Jurkat, Clone E6-1 (cell line): Measurements from ENCODE around the gene GCC2. TPM values are rescaled to one million over a fixed set of nuclear protein-coding genes. Genes with fewer than 3 reads are reported as not detected.
A peak's percentile ranks its signal among the peaks of the same experiment; 100 is the strongest.

Source experiments
- DNase-seq: peaks from one replicate; pipeline ENCODE4 v3.0.0-alpha.2; 2011; ENCODE audit warnings: low read depth, low spot score
- H3K4me3 ChIP-seq: 2 replicates; pipeline ENCODE4 v1.5.1; 2011; ENCODE audit warnings: mild to moderate bottlenecking, low read length, control low read depth, moderate library complexity
- polyA plus RNA-seq: library from polyadenylated mRNA; unstranded; fragments of >200 nt; gene quantifications from one replicate; pipeline ENCODE4 v1.2.1, GENCODE V29; 2012; ENCODE audit warnings: missing spikeins; ENCODE audit not compliant: insufficient read length, insufficient read depth

The GCC2 gene, protein sequence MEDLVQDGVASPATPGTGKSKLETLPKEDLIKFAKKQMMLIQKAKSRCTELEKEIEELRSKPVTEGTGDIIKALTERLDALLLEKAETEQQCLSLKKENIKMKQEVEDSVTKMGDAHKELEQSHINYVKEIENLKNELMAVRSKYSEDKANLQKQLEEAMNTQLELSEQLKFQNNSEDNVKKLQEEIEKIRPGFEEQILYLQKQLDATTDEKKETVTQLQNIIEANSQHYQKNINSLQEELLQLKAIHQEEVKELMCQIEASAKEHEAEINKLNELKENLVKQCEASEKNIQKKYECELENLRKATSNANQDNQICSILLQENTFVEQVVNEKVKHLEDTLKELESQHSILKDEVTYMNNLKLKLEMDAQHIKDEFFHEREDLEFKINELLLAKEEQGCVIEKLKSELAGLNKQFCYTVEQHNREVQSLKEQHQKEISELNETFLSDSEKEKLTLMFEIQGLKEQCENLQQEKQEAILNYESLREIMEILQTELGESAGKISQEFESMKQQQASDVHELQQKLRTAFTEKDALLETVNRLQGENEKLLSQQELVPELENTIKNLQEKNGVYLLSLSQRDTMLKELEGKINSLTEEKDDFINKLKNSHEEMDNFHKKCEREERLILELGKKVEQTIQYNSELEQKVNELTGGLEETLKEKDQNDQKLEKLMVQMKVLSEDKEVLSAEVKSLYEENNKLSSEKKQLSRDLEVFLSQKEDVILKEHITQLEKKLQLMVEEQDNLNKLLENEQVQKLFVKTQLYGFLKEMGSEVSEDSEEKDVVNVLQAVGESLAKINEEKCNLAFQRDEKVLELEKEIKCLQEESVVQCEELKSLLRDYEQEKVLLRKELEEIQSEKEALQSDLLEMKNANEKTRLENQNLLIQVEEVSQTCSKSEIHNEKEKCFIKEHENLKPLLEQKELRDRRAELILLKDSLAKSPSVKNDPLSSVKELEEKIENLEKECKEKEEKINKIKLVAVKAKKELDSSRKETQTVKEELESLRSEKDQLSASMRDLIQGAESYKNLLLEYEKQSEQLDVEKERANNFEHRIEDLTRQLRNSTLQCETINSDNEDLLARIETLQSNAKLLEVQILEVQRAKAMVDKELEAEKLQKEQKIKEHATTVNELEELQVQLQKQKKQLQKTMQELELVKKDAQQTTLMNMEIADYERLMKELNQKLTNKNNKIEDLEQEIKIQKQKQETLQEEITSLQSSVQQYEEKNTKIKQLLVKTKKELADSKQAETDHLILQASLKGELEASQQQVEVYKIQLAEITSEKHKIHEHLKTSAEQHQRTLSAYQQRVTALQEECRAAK (N-terminal part only)
- 19.5 TPM for polyA plus RNA-seq

DNA sequence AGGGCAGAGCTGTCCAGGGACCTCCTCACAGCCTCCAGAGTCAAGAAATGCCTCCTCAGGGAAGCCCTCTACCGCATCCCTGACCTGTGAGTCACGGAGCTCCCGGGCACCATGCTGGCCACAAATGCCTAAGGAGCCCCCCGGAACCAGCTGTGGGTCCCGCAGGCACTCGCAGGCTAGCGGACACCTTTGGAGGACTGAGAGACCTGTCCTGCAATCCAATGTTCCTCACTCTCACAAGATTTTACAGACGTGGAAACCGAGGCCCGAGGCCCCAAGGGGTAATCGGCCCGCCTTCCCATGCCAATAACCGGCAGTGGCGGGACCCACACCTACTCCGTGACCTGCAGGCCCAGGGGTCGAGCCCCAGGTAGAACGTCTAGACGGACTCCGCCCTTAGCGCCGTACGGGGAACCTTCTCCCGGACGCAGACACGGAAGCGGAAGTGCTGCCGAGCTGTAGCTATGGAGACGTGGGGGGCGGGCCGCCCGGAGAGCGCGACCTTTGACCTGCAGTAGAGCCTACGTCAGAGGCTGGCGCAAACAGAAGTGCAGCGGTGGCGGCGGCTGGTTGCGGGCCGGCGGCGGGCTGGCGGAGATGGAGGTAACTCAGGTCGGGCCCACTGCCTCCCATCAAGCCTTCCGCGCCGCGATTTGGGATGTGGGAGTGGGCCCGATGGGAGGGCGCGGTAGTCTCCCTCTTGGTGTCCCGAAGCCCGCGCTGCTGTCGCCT, at the start of gene GCC2:
TSS of gene GCC2 (plus strand) at position 529 of the 732 bp plus-strand sequence. CDS start at position 598, 69 bp downstream.
- DNase-seq = peak; percentile 89
- H3K4me3 ChIP-seq = peak within 1 kb of the TSS; percentile 76

DNA sequence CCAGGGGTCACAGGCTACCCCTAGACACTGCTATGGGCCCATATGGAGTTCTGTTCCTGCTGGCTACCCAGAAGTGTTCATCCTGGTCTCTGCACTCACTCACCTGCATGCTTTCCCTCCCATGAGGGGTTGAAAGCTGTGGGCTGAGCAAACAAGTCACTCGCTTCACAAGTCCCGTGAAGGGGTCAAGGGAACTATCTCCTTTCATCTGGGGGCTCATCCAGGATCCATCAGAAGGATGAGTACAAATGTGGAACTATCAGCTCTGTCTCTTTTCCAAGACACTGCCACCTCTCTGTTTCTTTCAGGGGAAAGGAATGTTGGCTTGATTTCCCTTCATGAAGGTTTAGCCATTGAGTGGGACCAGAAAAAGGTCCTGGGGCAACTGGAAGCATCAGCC, 49.5 kb upstream of the GCC2 start:
- DNase-seq = no peak
- H3K4me3 ChIP-seq = no peak overlapping the region

DNA sequence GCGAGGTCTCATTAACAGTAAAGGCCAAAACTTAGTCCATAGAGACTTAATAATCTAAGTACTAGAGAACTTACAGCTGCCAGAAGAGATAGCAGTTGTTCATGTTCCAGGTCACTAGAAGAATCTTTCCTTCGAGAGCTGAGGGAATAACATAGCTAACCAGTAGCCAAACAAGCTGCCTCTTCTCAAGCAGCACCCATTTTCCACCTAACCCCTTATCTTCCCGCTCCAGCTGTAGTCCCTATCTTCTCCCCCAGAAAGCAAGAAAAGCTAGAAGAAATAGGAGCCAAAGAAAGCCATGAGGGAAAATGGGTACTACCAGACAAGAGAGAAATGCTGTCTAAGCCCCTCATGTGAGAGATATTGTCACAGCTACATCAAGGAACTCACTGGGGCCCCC, 47.2 kb upstream of the GCC2 start:
- DNase-seq = no peak
- H3K4me3 ChIP-seq = no peak overlapping the region

DNA sequence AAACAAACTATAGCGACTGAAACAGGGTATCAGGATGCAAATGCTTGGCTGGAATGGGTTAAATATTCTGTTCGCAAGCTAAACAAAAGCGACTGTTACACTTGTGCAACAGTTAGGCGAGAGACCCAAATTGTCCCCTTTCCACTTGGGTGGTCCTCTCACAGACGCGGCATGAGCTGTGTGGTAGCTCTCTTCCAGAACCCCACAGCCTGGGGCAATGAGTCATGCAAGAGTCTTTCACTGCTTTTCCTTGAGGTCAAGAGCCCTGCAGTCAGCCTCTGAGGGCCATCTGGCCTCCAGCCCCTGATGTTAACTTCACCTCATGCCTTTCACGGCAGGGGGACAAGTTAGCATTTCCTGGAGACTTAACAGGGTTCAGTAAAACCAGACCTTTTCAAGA, 45.5 kb upstream of the GCC2 start:
- H3K4me3 ChIP-seq = no peak overlapping the region
- DNase-seq = no peak

DNA sequence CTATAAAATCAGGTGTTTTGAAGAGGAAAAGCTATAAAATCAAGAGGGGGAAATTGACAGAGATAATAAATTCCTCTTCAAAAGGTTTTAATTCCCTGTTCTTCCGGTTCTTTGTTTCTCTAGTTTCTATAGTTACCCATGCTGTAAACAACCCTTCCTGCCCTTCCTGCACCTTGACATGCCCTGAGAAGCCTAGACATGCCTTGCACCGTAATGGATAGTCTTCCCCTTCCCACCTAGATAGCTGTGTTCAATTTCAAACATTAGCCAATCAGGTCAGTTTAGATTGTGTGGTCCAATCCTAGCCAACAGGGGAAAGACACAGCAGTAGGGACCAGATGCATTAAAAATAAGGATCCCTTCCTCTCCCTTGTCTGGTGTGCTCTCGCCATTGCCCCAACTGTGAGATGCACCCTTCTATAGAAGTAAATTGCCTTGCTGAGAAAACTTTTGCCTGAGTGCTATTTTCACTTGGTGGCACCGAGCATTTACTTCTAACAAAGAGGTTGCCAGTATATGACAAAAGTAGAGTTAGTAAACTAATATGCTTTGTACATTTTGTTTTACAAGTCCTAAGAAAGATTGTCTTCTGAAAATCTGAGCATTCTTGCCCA, 44.1 kb upstream of the GCC2 start:
- no peak overlapping the region for H3K4me3 ChIP-seq
- no peak for DNase-seq

- H3K4me3 ChIP-seq = no peak overlapping the region
- no peak for DNase-seq
Observed at GRCh38 chr2:108407864-108408729, 40.9 kb upstream of the GCC2 start.

DNA sequence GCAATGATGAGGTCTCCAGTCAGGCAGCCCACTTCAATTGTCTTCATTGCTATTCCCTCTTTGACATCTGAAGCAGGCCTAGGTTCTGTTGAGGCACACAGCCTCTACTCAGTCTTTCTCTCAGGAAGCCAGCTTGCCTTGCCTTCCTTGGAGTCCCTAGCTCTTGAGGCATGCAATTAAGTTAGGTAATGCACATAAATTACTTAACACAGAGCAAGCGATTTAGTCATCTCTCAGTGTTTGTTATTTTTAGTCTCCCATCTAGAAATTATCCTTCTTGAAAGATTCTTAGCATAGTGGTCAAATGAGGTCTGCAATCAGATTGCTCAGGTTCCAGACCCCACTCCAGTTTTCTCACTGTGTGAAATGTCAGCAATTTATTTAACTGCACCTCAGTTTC, 39.2 kb upstream of the GCC2 start:
- no peak for DNase-seq
- H3K4me3 ChIP-seq = no peak overlapping the region

GRCh38 chr2:108412995-108413710, 35.9 kb upstream of the GCC2 start:
- DNase-seq = no peak
- no peak overlapping the region for H3K4me3 ChIP-seq

DNA sequence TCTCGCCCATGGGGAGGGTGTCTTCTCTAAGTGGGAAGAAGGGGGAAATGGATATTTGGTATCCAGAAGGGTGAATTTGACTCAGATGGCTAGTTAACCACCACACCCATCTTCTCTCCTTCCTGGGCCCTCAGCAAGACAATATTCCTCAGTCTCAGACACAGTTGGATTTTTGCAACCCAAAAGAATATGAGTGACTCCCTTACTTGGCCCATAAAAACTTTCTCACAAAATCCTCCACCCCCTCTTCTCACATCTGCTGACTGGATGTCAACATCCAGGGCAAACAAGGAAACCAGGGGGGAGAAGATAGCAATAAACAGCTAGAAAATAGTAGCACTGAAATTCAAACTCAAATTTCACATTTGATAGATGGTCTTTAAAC, 35.3 kb upstream of the GCC2 start:
- DNase-seq = no peak
- H3K4me3 ChIP-seq = no peak overlapping the region

- DNase-seq = no peak
- no peak overlapping the region for H3K4me3 ChIP-seq
Observed at GRCh38 chr2:108414256-108414876, 34.6 kb upstream of the GCC2 start.

GRCh38 chr2:108414945-108415344, 34.1 kb upstream of the GCC2 start:
- H3K4me3 ChIP-seq = no peak overlapping the region
- DNase-seq = no peak

- H3K4me3 ChIP-seq = no peak overlapping the region
- peak; percentile 29 for DNase-seq
Observed at GRCh38 chr2:108417254-108417653, 31.8 kb upstream of the GCC2 start.

DNA sequence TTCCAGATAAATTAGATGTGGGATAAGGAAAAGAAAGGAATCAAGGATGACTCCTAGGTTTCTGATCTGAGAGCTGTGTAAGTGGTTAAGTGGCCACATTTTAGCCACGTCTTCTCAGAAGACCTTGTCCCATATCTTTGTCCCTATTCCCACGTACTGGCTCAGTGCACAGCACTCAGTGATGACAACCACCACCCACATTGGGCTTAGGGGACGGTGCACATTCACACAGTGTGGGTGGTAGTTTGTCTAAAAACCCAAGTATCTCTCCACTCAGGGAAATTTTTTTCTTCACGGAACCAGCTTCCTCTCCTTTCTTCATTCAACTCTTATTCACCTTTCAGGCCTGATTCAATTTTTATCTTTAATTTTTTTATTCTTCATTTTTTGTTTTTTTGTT, 30.6 kb upstream of the GCC2 start:
- H3K4me3 ChIP-seq = no peak overlapping the region
- no peak for DNase-seq

DNA sequence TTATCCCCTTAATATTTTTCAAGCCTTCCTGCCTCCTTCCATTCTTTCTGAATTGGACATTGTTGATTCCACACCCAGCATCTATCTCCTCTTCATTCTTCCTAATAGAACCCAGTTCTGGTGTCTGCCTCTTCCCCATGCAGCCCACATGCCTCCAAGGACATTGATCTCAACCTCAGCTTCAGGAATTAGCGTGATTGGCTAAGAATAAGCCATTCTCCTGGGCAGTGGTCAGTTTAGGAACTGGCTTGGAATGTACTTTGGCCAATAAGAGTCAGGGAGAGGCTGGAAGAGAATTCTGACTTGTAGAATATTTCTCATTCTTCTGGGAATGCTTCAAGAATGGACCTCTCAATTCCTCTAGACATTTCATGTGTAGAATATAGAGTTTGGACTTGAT, 25.9 kb upstream of the GCC2 start:
- H3K4me3 ChIP-seq = no peak overlapping the region
- DNase-seq = no peak

DNA sequence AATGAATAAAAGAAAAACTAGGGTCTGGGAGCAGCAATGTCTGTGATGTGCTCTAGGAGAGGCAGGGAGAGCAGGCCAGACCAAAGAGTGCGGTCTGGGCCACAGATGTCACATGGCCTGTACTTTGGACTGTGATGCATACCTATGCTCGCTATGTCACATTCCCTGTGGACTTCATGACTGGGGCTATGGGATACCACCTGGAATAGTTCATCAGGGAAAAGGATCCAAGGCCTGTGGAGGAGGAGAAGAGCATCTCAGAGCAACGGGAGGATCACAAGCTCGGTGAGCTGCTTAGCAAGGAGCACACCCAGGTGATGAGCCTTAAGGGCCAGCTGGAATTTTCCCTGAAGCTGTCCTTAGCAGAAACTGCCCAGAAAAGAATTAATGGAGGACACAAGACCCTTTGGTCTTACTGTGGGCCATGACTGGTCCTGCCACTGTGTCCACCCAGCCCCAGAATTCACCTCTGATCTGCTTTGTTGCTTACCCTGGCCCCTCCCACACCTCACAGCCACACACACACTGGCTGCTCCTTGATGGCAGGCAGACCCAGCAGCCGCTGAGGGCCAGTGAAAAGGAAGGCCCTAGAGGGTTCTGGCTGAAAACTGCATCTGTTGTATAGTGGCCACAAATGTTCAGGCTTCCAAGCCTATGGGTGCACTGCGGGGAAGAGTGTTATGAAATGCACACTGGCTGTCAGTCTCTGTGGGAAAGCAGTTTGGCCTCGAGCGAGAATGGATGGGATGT, 25.3 kb upstream of the GCC2 start:
- no peak for DNase-seq
- H3K4me3 ChIP-seq = no peak overlapping the region
